Right lobe of liver (tissue), 4 donors: Measurements from ENCODE around the gene CFAP161.

Experiments used
- CTCF ChIP-seq, 4 donors: fragments of 200-600 bp in 3 of 4; fragments of 450-650 bp in 1 of 4; IDR thresholded peaks; one replicate each; pipeline versions ENCODE4 v1.5.1 to v1.8.0; 2016 to 2022; ENCODE audit warnings: antibody characterized with exemption in 4 of 4, mild to moderate bottlenecking in 2 of 4
- POLR2A ChIP-seq: fragments of 450-650 bp; IDR thresholded peaks from one replicate; pipeline ENCODE4 v1.6.1; 2017; ENCODE audit warnings: antibody characterized with exemption, mild to moderate bottlenecking
- donor health status: DM: no; HTN: no; CAD: no.
- donor health status: DM: no; HTN: no; CAD: no.
- donor health status: DM: no; HTN: yes; CAD: no.

- TF ChIP-seq CTCF (IDR thresholded peaks at IDR 0.05) (no peak), POLR2A (no peak)
Measured at GRCh38 chr15:81118361-81118760, 15.7 kb upstream of the CFAP161 start.
